SK-N-SH (cell line): ENCODE results near the gene DOCK3.

Source experiments
- CTCF ChIP-seq: fragments of 200-600 bp; sonication (generic); IDR thresholded peaks from 2 replicates; pipeline ENCODE4 v1.6.1; 2017; ENCODE audit warnings: antibody characterized with exemption, mild to moderate bottlenecking, moderate library complexity
- MAX ChIP-seq: IDR thresholded peaks from 2 replicates; pipeline ENCODE4 v1.4.0; 2012; ENCODE audit warnings: low read depth
- MEF2A ChIP-seq: IDR thresholded peaks from 2 replicates; pipeline ENCODE4 v1.4.0; 2012; ENCODE audit warnings: low read depth, borderline replicate concordance
- TF ChIP-seq, protein P1 (sequence below): IDR thresholded peaks from 2 replicates; pipeline ENCODE4 v1.4.0; 2012; ENCODE audit warnings: low read depth, borderline replicate concordance

DNA sequence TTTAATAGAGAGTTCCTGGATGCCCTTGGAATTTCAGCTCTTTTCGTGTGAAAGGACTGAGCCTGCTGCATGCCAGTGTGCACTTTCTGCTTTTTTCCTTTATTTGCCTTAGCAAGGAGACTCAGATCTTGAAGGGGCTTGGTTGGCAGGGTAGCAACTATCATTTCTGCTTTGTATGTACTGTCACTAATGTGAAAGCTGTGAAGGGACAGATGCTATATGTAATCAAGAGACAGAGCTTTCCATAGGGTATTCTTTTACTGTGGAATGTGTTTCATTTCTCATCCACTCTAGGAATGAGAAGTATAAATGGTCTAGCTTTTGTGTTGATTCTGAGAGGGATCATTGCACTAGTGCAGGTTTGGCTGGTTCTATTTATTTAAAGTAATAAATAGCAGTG is 377.8 kb downstream of the DOCK3 start:
- no peak for TF ChIP-seq MEF2A
- no peak for TF ChIP-seq CTCF
- no peak for TF ChIP-seq MAX
- TF ChIP-seq, protein P1, sequence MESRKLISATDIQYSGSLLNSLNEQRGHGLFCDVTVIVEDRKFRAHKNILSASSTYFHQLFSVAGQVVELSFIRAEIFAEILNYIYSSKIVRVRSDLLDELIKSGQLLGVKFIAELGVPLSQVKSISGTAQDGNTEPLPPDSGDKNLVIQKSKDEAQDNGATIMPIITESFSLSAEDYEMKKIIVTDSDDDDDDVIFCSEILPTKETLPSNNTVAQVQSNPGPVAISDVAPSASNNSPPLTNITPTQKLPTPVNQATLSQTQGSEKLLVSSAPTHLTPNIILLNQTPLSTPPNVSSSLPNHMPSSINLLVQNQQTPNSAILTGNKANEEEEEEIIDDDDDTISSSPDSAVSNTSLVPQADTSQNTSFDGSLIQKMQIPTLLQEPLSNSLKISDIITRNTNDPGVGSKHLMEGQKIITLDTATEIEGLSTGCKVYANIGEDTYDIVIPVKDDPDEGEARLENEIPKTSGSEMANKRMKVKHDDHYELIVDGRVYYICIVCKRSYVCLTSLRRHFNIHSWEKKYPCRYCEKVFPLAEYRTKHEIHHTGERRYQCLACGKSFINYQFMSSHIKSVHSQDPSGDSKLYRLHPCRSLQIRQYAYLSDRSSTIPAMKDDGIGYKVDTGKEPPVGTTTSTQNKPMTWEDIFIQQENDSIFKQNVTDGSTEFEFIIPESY = no peak
